NCI-H2081 treated with DMSO at 0.1 percent for 48 hours (cell line): ENCODE data around the gene IGSF5.

Experiments
- DNase-seq: peaks from one replicate; lab custom pipeline; 2025; lab: John Stamatoyannopoulos, UW

The IGSF5 gene

GRCh38 chr21:39825250-39825649, 80.3 kb downstream of the IGSF5 start:
- no peak for DNase-seq

- no peak for DNase-seq
These were observed 89.6 kb downstream of the IGSF5 start for GRCh38 chr21:39834543-39834942.

GRCh38 chr21:39837861-39838359, 92.9 kb downstream of the IGSF5 start:
- no peak for DNase-seq

DNA sequence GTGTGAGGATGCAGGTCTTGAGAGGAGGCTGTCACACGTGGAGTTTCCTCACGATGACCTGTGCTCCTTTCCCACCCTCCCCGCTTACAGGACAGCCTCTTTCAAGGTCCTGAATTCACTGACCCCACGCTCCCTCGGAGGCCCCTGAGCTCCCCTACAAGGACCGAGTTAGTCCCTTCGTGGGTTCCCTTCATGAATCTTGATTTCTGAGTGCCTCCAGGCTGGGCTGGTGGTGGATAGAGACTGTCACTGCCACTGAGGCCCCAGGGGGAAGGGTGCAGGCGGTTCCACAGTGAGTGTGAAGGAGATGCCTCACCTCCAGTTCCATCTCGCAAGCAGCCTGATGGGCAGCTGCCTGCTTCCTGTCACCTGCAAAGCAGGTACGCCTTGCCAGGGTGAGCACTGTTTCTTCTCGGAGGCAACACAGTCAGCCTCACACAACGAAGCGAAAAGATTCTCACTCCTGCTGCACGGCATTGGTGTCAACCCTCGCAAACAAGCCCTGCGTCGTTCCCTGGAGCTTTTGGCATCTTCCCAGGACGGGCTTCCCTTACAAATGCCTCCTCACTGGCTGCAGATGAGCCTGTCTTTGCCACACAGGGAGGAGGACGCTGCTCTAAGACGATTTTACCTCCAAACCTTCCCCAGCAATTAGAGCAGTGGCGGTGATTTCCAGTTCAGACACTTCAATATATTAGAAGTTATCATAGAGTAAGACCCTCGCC, 95.6 kb downstream of the IGSF5 start:
- no peak for DNase-seq

- DNase-seq = no peak
These were observed 97.9 kb downstream of the IGSF5 start for GRCh38 chr21:39842741-39843459.

GRCh38 chr21:39843483-39843882, 98.5 kb downstream of the IGSF5 start:
- DNase-seq = no peak

- DNase-seq = no peak
These were observed 98.9 kb downstream of the IGSF5 start for GRCh38 chr21:39843916-39844315.

GRCh38 chr21:39845571-39846130, 100.7 kb downstream of the IGSF5 start:
- no peak for DNase-seq

DNA sequence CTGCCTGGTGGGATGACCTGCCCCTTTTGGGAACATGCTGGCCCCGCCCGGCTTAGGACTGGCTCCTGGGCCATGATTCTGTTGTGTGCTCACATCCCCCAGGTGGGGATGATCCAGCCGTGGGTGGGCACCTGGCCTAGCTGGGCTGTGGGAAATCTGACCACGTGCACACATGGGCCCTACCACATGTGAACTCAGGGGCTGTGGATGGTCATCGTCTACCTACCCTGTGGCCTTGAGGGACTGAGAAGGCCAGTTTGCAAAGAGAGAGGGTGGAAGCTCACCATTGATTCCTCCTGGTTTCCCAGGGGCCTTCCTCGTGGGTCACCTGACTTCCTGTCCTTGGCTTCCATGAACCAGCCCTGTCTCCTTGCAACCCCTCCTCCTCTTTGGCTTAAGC, 102.9 kb downstream of the IGSF5 start:
- no peak for DNase-seq

DNA sequence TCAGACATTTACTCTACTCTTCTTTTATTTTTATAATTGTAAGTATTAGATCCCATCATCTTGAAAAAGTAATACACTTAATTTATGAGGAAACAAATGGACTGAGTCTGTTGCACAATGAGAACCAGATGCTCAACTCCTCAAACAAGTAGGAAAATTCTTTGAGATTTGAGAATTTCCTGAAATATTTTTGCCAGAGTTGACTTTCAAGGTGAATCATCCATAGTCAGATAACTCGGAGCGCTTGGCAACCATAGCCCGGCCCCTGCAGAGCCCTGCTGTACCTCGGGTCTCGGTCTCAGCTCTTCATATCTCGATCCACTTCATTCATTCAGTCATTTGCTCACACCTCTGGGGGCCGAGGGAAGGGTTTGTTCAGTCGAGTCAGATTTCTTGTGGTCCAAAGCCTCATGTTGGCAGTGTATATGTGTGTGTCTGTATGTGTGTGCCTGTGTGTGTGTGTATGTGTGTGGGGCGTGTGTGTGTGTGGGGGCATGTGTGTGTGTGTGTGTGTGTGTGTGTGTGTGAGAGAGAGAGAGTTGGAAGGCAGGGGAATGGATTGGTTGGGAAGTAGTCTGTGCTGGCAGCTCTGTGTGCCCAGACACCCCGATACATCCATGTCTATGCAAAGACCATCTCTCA, 104.2 kb downstream of the IGSF5 start:
- no peak for DNase-seq

GRCh38 chr21:39850333-39850732, 105.3 kb downstream of the IGSF5 start:
- no peak for DNase-seq

GRCh38 chr21:39851002-39851618, 106.1 kb downstream of the IGSF5 start:
- DNase-seq = no peak
